HG03095 (cell line): ENCODE results near the gene PGRMC2.

Experiments
- ATAC-seq: cut with Tn5 transposase; IDR thresholded peaks from one replicate; pipeline ENCODE4 v1.9.1; 2021; ENCODE audit warnings: moderate library complexity; ENCODE audit not compliant: unreplicated experiment

PGRMC2 gene

GRCh38 chr4:128287141-128287870 lies at the start of gene PGRMC2:
Gene PGRMC2 (minus strand): TSS chr4:128287813. CDS start chr4:128287790, 23 bp downstream.
- ATAC-seq: peak; percentile 6

DNA sequence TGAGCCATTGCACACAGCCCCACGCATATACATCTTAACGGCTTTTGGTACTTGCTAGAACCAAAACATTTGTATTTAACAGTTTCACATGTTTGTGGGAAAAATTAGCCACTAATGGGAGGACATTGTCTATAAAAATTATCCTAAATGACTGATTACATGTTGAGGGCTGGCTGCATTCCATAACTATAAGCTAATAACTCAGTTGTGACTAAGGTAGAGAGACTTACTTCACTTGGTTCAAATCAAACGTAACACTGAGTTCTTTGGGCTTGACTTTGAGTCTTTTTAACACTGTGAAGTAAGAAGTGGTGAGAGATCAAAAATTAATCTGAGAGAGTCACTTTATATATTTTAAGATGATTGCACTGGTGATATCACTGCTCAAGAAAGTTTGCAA lies 47.9 kb upstream of the PGRMC2 start:
- no peak for ATAC-seq

DNA sequence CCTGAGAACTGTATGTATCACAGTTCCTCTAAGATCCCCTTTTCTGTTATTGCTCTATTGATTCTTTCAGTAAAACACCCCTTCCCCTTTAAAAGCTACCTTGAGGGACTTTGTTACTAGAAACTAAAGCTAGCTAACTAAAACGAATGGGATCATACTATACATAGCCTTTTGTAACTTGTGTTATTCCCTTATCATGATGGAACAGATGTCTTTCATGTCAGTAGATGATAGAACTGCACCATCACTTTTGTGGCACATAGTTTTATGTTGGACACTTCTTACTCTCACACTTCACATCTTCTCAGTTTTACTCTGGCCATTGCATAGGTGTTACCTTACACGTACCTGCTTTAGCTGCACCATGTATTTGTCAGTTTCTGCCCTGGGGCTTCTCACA lies 46.6 kb upstream of the PGRMC2 start:
- no peak for ATAC-seq

DNA sequence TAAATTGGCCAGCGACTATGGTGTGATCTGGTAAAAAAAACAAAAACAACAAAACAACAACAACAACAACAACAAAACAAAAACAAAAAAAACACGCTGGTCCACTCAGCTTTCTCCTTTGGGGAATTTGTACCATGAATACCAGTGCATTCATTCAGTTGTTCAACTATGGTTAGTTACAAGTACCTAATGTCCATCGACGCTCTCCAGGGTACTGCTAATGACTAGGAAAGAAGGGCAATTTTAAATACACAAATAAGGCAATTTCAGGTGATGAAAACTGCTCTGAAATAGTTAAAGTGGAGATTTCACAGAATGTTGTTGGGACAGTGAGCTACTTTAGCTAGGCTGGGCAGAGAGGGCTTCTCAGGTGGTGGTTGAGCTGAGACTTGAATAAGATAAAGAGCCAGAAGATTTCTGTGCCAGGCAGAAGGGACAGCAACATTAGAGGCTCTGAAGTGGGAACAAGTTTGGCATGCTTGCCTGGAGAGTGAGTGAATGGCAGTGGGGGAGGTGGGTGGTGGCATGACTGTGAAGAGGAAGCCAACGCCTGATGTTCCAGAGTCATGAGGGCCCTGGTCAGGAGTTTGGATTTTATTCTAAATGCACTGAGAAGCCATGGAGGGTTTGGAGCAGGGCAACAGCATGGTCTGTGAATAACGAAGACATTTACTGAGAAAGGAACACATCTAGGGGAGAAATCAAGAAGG lies 45.9 kb upstream of the PGRMC2 start:
- ATAC-seq: no peak

DNA sequence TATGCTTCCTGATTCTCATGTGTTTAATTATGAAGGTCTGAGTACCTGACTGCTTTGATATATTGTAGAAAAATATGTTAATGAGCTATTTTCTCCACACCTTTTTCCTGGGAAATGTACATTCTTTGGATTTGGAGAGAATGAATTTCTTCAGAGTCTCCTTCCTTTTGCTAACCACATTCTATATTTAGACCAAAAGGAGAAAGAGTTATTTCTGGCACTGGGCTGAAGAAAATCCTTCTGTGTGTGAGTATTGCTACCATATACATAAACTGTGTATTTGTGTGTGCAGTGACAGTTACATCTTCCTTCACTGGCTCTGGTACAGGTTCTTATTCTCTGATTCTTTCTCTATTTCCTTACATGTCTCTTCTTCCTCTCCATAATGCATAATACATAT lies 44.5 kb upstream of the PGRMC2 start:
- ATAC-seq: no peak

DNA sequence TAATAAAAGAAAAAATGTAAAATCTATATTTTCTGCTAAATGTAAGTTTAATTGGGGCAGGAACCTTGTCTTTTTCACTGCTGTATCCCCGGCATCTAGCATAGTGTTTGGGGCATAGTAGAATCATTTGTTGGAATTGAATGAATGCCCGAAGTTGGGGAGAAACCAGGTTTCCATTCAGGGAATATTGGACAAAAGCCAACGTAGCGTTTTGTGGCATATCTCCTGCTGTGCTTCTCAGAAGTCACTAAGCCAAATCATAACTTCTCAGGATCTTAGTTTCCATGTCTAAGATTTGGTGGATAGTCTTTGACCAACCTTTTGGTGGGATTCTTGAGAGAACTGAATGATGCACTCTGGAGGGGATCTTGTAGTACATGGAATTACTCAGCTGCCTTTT lies 42.0 kb upstream of the PGRMC2 start:
- ATAC-seq: no peak

- ATAC-seq: no peak
Observed at GRCh38 chr4:128328106-128328505, 40.5 kb upstream of the PGRMC2 start.

GRCh38 chr4:128323401-128323800 lies 35.8 kb upstream of the PGRMC2 start:
- ATAC-seq: no peak

GRCh38 chr4:128322986-128323385 lies 35.4 kb upstream of the PGRMC2 start:
- no peak for ATAC-seq

- ATAC-seq: no peak
Observed at GRCh38 chr4:128322311-128322710, 34.7 kb upstream of the PGRMC2 start.

GRCh38 chr4:128320656-128321055 lies 33.0 kb upstream of the PGRMC2 start:
- no peak for ATAC-seq

DNA sequence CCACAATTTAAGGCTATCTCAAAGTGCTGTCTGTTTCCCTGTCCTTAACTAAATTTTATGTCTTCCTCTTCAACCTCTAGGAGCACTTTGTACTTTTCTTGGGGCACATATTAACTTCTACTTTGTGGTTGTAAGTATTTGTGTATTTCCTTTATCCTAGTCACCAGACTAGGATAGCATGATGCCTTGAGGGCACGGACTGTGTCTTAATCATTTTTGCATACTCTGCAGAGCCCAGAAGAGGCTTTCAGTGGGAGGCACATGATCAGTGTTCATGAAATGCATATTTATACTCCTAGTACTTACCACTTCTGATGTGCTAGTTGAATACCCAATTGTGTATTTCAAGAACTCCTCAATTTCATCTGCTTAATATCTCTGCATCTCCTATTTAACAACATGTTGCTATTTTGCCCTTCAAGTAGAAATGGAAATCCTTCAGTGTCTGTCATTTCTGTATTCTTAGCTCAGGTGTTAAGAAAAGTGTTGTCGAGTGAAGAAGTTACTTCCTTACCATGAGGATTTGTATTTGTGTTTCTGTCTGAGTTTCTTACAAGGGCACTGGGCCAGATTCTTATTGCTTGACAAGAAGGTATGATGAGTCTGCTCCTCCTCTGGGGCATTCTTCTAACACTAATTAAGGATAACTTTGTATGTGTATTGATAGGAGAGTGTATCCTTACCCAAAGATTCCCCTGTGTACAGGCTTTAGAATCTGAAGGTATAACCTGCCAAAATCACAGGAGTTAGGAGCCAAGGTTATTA lies 28.3 kb upstream of the PGRMC2 start:
- no peak for ATAC-seq

- no peak for ATAC-seq
Observed at GRCh38 chr4:128311659-128312403, 24.2 kb upstream of the PGRMC2 start.

DNA sequence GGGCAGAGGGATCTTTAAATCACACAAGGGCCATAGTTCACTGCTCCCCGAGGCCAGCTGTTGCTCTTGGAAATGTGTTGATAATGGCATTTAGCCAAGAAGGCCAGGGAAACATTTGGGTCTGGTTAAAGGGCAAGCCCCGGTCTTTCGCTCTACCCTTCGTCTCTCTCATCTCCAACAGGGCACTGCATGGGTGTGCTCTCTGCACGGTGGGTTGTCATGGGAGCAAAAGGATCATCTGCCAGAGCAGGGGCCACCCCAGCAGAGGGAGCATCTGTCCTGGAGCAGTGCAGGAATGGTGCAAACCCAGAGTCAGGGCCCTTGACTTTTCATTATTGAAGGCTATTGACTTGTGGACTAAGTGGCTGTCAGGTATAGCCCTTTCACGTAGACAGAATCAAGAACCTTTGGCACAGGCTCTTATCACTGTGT lies 22.7 kb upstream of the PGRMC2 start:
- no peak for ATAC-seq

DNA sequence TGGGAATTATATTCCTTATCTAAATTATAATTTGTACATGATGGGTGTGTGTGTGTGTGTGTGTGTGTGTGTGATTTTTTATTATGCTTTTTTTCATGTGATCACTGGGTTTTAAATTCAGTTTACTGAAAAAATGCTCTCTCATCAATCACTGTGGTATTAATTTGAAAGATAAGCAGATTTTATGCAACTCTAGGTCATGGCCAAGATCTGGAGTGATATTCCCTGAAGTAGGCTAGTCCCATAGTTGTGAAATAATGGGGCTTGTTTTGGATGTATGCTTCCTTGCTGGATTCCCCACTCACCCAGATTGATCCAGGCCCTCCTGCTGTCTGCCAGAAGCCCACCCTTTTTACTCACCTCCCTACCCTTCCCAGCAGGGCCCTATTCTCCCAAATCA lies 22.0 kb upstream of the PGRMC2 start:
- ATAC-seq: no peak

DNA sequence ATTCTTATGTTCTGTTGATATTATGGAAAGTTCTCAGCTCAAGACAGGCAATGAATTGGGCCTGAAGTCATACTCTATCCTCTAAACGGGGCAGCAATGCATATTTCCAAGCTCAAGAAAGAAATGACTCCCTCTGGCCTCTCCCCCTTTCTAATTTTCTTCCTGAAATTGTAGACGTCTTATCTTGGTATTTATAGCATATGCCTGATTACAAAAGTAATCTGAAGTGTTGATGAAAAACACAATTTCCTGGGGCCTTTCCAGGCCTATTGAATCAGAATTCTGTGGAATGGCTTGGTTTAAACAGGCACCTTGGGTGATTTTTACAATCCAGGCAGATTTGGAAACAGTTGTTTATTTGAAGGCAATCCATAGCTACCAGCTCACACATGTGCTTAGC lies 21.4 kb upstream of the PGRMC2 start:
- no peak for ATAC-seq

DNA sequence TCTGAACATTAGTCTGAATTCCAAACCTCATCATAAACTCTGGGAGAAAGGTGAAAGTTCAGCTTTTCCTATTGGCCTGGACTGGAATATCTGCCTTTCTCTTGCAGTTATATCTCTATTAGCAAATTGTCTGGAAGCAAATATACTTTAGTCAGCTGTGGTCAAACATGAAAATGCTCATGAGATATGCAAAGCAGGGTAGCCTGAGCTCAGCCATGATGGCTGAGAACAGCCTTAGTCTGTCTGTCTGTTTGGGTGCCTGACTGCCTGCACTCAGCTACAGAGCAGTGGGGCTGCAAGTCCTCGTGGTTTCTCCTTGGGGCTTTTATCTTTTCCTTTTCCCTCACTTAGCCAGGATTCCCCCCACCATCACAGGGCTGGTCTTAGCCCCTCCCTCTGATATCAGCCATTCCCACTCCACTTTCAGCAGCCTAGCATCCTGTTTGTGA lies 19.5 kb upstream of the PGRMC2 start:
- ATAC-seq: peak; percentile 73

- no peak for ATAC-seq
Observed at GRCh38 chr4:128305942-128306341, 18.3 kb upstream of the PGRMC2 start.

DNA sequence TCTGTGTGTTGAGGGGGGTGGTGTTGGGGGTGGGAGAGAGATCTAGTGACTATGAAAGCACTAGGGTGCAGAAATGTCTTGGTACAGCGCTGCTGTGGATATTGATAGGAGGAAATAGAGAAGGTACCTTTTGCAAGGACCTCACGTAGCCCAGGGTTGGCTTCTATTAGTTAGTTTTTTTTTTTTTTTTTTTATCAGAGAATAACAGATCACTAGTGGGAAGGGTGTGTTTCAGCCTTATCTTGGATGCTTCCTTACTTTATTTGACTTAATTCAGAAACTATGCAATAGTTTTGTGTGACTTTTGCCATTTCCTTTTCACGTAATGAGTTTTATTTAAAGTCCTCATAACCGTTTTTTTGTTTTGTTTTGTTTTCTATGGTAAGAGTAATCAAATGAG lies 16.4 kb upstream of the PGRMC2 start:
- ATAC-seq: no peak

GRCh38 chr4:128303405-128303785 lies 15.8 kb upstream of the PGRMC2 start:
- ATAC-seq: no peak

GRCh38 chr4:128301979-128302378 lies 14.4 kb upstream of the PGRMC2 start:
- no peak for ATAC-seq
